SK-N-SH treated with all-trans-retinoic acid at 6 μM for 48 hours (cell line): Measurements from ENCODE around the gene XBP1.
A peak's percentile ranks its signal among the peaks of the same experiment; 100 is the strongest.

Source experiments
- ATAC-seq: fragments of 200-7000 bp; cut with Tn5 transposase; 3 replicates; pipeline ENCODE4 v1.9.1; 2020; ENCODE audit warnings: mild to moderate bottlenecking, moderate library complexity
- ARNTL ChIP-seq: fragments of 450-650 bp; formaldehyde crosslinking; IDR thresholded peaks from 2 replicates; pipeline ENCODE4 v1.5.0; 2020; ENCODE audit warnings: low read depth, mild to moderate bottlenecking, moderate library complexity, borderline replicate concordance
- BACH2 ChIP-seq: fragments of 250-450 bp; sonication (Bioruptor Pico); IDR thresholded peaks from 2 replicates; pipeline ENCODE4 v1.9.0; 2021; ENCODE audit warnings: mild to moderate bottlenecking, borderline replicate concordance
- CSDC2 ChIP-seq: fragments of 250-450 bp; sonication (Bioruptor Pico); IDR thresholded peaks from 2 replicates; pipeline ENCODE4 v1.5.0; 2020; ENCODE audit warnings: mild to moderate bottlenecking, moderate library complexity
- CSRNP3 ChIP-seq: fragments of 250-450 bp; sonication (Bioruptor Pico); IDR thresholded peaks from 2 replicates; pipeline ENCODE4 v1.5.1; 2021; ENCODE audit warnings: mild to moderate bottlenecking, moderate library complexity
- ESRRG ChIP-seq: fragments of 250-450 bp; sonication (Bioruptor Pico); IDR thresholded peaks from 2 replicates; pipeline ENCODE4 v1.6.1; 2021; ENCODE audit warnings: mild to moderate bottlenecking
- OSR1 ChIP-seq: fragments of 250-450 bp; sonication (Bioruptor Pico); IDR thresholded peaks from 2 replicates; pipeline ENCODE4 v1.8.0; 2022; ENCODE audit warnings: moderate library complexity, mild to moderate bottlenecking, inconsistent platforms
- PATZ1 ChIP-seq: fragments of 250-450 bp; sonication (Bioruptor Pico); IDR thresholded peaks from 2 replicates; pipeline ENCODE4 v1.8.0; 2020; ENCODE audit warnings: mild to moderate bottlenecking, moderate library complexity, borderline replicate concordance
- POU6F1 ChIP-seq: fragments of 250-450 bp; sonication (Bioruptor Pico); IDR thresholded peaks from 2 replicates; pipeline ENCODE4 v1.8.0; 2021; ENCODE audit warnings: low read depth, mild to moderate bottlenecking, moderate library complexity, borderline replicate concordance
- PPARA ChIP-seq: fragments of 250-450 bp; sonication (Bioruptor Pico); IDR thresholded peaks from 2 replicates; pipeline ENCODE4 v1.5.0; 2020; ENCODE audit warnings: mild to moderate bottlenecking, borderline replicate concordance
- RARB ChIP-seq: fragments of 250-450 bp; sonication (Bioruptor Pico); IDR thresholded peaks from 2 replicates; pipeline ENCODE4 v1.8.0; 2021; ENCODE audit warnings: mild to moderate bottlenecking, moderate library complexity
- SNAI2 ChIP-seq: fragments of 250-450 bp; sonication (Bioruptor Pico); IDR thresholded peaks from 2 replicates; pipeline ENCODE4 v1.5.0; 2020; ENCODE audit warnings: mild to moderate bottlenecking, moderate library complexity
- TCF4 ChIP-seq: fragments of 250-450 bp; sonication (Bioruptor Pico); IDR thresholded peaks from 2 replicates; pipeline ENCODE4 v1.8.0; 2021; ENCODE audit warnings: mild to moderate bottlenecking, moderate library complexity, borderline replicate concordance
- TOX ChIP-seq: fragments of 250-450 bp; sonication (Bioruptor Pico); IDR thresholded peaks from 2 replicates; pipeline ENCODE4 v1.8.0; 2021; ENCODE audit warnings: mild to moderate bottlenecking, moderate library complexity, borderline replicate concordance
- TSHZ2 ChIP-seq: fragments of 250-450 bp; sonication (Bioruptor Pico); IDR thresholded peaks from 2 replicates; pipeline ENCODE4 v1.5.0; 2020; ENCODE audit warnings: mild to moderate bottlenecking, moderate library complexity
- ZC3H10 ChIP-seq: fragments of 250-450 bp; sonication (Bioruptor Pico); IDR thresholded peaks from 2 replicates; pipeline ENCODE4 v1.5.1; 2021; ENCODE audit warnings: mild to moderate bottlenecking, moderate library complexity
- ZFP3 ChIP-seq: fragments of 250-450 bp; sonication (Bioruptor Pico); IDR thresholded peaks from 2 replicates; pipeline ENCODE4 v1.5.0; 2020; ENCODE audit warnings: mild to moderate bottlenecking, moderate library complexity
- ZFP30 ChIP-seq: fragments of 450-650 bp; formaldehyde crosslinking; IDR thresholded peaks from 2 replicates; pipeline ENCODE4 v1.5.0; 2022; ENCODE audit warnings: mild to moderate bottlenecking, moderate library complexity
- ZNF565 ChIP-seq: fragments of 450-650 bp; formaldehyde crosslinking; conservative IDR thresholded peaks from 2 replicates; pipeline ENCODE4 v1.5.0; 2020; ENCODE audit warnings: low read depth, mild to moderate bottlenecking, moderate library complexity
- ZNF70 ChIP-seq: fragments of 450-650 bp; formaldehyde crosslinking; IDR thresholded peaks from 2 replicates; pipeline ENCODE4 v1.5.0; 2020; ENCODE audit warnings: mild to moderate bottlenecking, moderate library complexity
- ZNF8 ChIP-seq: fragments of 450-650 bp; formaldehyde crosslinking; IDR thresholded peaks from 2 replicates; pipeline ENCODE4 v1.5.0; 2020; ENCODE audit warnings: mild to moderate bottlenecking, moderate library complexity

XBP1 gene

GRCh38 chr22:28817919-28818859 is 17.8 kb upstream of the XBP1 start (continued):
- no peak for TF ChIP-seq CSDC2 (CRISPR knock-in tag)
- TF ChIP-seq POU6F1 (CRISPR knock-in tag): no peak

GRCh38 chr22:28817064-28817463 is 16.7 kb upstream of the XBP1 start:
- TF ChIP-seq ZFP3 (CRISPR knock-in tag) (peak; percentile 92), CSDC2 (CRISPR knock-in tag) (no peak)

GRCh38 chr22:28815729-28816128 is 15.4 kb upstream of the XBP1 start:
- no peak for TF ChIP-seq RARB
- TF ChIP-seq POU6F1 (CRISPR knock-in tag): no peak
- TF ChIP-seq CSDC2 (CRISPR knock-in tag): no peak
- TF ChIP-seq SNAI2 (CRISPR knock-in tag): no peak
- TF ChIP-seq ARNTL (CRISPR knock-in tag): no peak
- no peak for ATAC-seq

More at GRCh38 chr22:28817064-28817463, 16.7 kb upstream of the XBP1 start:
- no peak for ATAC-seq

- no peak for TF ChIP-seq TOX
- TF ChIP-seq ZNF70 (CRISPR knock-in tag): no peak
- TF ChIP-seq CSDC2 (CRISPR knock-in tag): no peak
- no peak for TF ChIP-seq RARB
- TF ChIP-seq ZFP3 (CRISPR knock-in tag): no peak
- no peak for TF ChIP-seq ESRRG (CRISPR knock-in tag)
- no peak for TF ChIP-seq ZC3H10 (CRISPR knock-in tag)
- no peak for TF ChIP-seq ZNF8
- no peak for TF ChIP-seq POU6F1 (CRISPR knock-in tag)
- TF ChIP-seq SNAI2 (CRISPR knock-in tag): no peak
- TF ChIP-seq ZFP30 (CRISPR knock-in tag): no peak
- TF ChIP-seq OSR1 (CRISPR knock-in tag): no peak
- TF ChIP-seq TSHZ2 (CRISPR knock-in tag): no peak
- TF ChIP-seq CSRNP3 (CRISPR knock-in tag): no peak
- no peak for TF ChIP-seq ZNF565
- no peak for TF ChIP-seq PATZ1 (CRISPR knock-in tag)
- TF ChIP-seq PPARA (CRISPR knock-in tag): no peak
- TF ChIP-seq TCF4 (CRISPR knock-in tag): no peak
- TF ChIP-seq BACH2 (CRISPR knock-in tag): no peak
- no peak for TF ChIP-seq ARNTL (CRISPR knock-in tag)
- ATAC-seq: no peak
Measured at GRCh38 chr22:28815111-28815510, 14.7 kb upstream of the XBP1 start.
